HepG2 (cell line): Measurements from ENCODE around the gene CPB2. TPM values are rescaled to one million over a fixed set of nuclear protein-coding genes. Genes with fewer than 3 reads are reported as not detected.

Source experiments
- ATAC-seq: fragments of 200-7000 bp; cut with Tn5 transposase; 3 replicates; pipeline ENCODE4 v1.9.1; 2020; ENCODE audit warnings: mild to moderate bottlenecking, moderate library complexity
- BruUV-seq: library from RNA; stranded (reverse); fragments of 400-500 nt; replicated peaks from 2 replicates; lab custom pipeline; 2021; lab: Mats Ljungman, UMichigan
- CTCF ChIA-PET: fragments of 300-600 bp; formaldehyde crosslinking; extraction: SDS; loops from one replicate; lab custom pipeline; 2021; ENCODE audit warnings: low total read pairs, inconsistent platforms, low intra/inter-chr PET ratio; lab: Yijun Ruan, JAX
- POLR2A ChIA-PET: fragments of 350-600 bp; sonication (Branson Sonifier 250); formaldehyde crosslinking; loops from one replicate; lab custom pipeline; 2020; ENCODE audit warnings: antibody characterized with exemption, inconsistent platforms; lab: Yijun Ruan, JAX
- DNase-seq: peaks from one replicate; pipeline ENCODE4 v3.0.0-alpha.2; 2015; ENCODE audit warnings: low spot score
- FAIRE-seq: peaks from 3 replicates; lab custom pipeline; 2011; peaks lifted over from hg19 to GRCh38; lab: Jason Lieb, UNC
- H2AFZ ChIP-seq: one replicate; pipeline ENCODE4 v1.6.1; 2011; ENCODE audit warnings: low read length, inconsistent platforms
- H3K27ac ChIP-seq: fragments of 300-600 bp; 3 replicates; pipeline ENCODE4 v1.8.0; 2011; ENCODE audit warnings: mixed run types, mild to moderate bottlenecking, mixed read lengths, low read length, inconsistent platforms; ENCODE audit not compliant: insufficient read depth; ENCODE audit errors: extremely low read length
- H3K27me3 ChIP-seq, 2 experiments: fragments of 200-600 bp in 1 of 2; 2 replicates in 1 of 2; 3 replicates in 1 of 2; pipeline versions ENCODE4 v1.6.0 to v1.8.0; 2011; ENCODE audit warnings: low read length in 2 of 2, mild to moderate bottlenecking in 2 of 2, moderate library complexity in 2 of 2, inconsistent platforms in 1 of 2; ENCODE audit not compliant: insufficient read depth in 2 of 2, control insufficient read depth in 1 of 2
- H3K36me3 ChIP-seq, 2 experiments: fragments of 200-600 bp in 1 of 2; replicated peaks in 1 of 2; 2 replicates in 1 of 2; 3 replicates in 1 of 2; pipeline versions ENCODE4 v1.5.1 to v1.8.0; 2011; ENCODE audit warnings: low read length in 2 of 2, inconsistent platforms in 1 of 2; ENCODE audit not compliant: insufficient read depth in 2 of 2, control insufficient read depth in 1 of 2
- H3K4me1 ChIP-seq: 2 replicates; pipeline ENCODE4 v1.5.1; 2012; ENCODE audit warnings: low read length, inconsistent platforms; ENCODE audit not compliant: insufficient read depth
- H3K4me2 ChIP-seq: 2 replicates; pipeline ENCODE4 v1.6.0; 2011; ENCODE audit warnings: low read depth, low read length, inconsistent platforms
- H3K4me3 ChIP-seq, 3 experiments: fragments of 200-600 bp in 1 of 3; sonication (generic), shearing (Covaris generic) in 1 of 3; replicated peaks in 1 of 3; 2 replicates each; pipeline ENCODE4 v1.5.1; 2011 to 2016; ENCODE audit warnings: low read length in 3 of 3, inconsistent platforms in 2 of 3, low read depth in 2 of 3, mild to moderate bottlenecking in 2 of 3, control low read depth in 1 of 3, mixed read lengths in 1 of 3; ENCODE audit not compliant: insufficient read depth in 1 of 3
- H3K79me2 ChIP-seq: one replicate; pipeline ENCODE4 v1.6.1; 2011; ENCODE audit warnings: low read length, inconsistent platforms; ENCODE audit not compliant: insufficient read depth
- H3K9ac ChIP-seq: 2 replicates; pipeline ENCODE4 v1.6.0; 2011; ENCODE audit warnings: mild to moderate bottlenecking, low read depth, low read length, inconsistent platforms; ENCODE audit not compliant: insufficient read depth
- H3K9me3 ChIP-seq: 2 replicates; pipeline ENCODE4 v1.5.1; 2012; ENCODE audit warnings: mild to moderate bottlenecking, low read length
- H4K20me1 ChIP-seq: 2 replicates; pipeline ENCODE4 v1.6.0; 2011; ENCODE audit warnings: inconsistent platforms, mild to moderate bottlenecking, low read length, moderate library complexity; ENCODE audit not compliant: insufficient read depth
- ATF7-NPFF ChIP-seq: sonication (generic); formaldehyde crosslinking; IDR thresholded peaks from 2 replicates; pipeline ENCODE4 v1.8.1; 2023; ENCODE audit warnings: mild to moderate bottlenecking, low read depth, missing genetic modification reagents, moderate library complexity
- CEBPB ChIP-seq: IDR thresholded peaks from 2 replicates; pipeline ENCODE4 v1.6.1; 2011; ENCODE audit warnings: low read depth, low read length, improper control_type of control experiment, borderline replicate concordance
- CHCHD3 ChIP-seq: sonication (generic); formaldehyde crosslinking; IDR thresholded peaks from 2 replicates; pipeline ENCODE4 v1.8.0; 2022; ENCODE audit warnings: mild to moderate bottlenecking, missing genetic modification reagents, moderate library complexity
- KLF16 ChIP-seq, 2 experiments: sonication (generic) in 1 of 2; formaldehyde crosslinking in 1 of 2; IDR thresholded peaks; 2 replicates each; pipeline versions ENCODE4 v1.6.1 to v1.8.0; 2016 to 2023; ENCODE audit warnings: missing genetic modification reagents in 2 of 2, missing compliant biosample characterization in 1 of 2
- MED1 ChIP-seq: sonication (generic); formaldehyde crosslinking; IDR thresholded peaks from 2 replicates; pipeline ENCODE4 v1.4.0; 2020; ENCODE audit warnings: missing genetic modification reagents
- MEIS2 ChIP-seq: sonication (generic); formaldehyde crosslinking; IDR thresholded peaks from 2 replicates; pipeline ENCODE4 v1.9.0; 2021; ENCODE audit warnings: mild to moderate bottlenecking, missing genetic modification reagents
- SALL1 ChIP-seq: sonication (generic); formaldehyde crosslinking; IDR thresholded peaks from 2 replicates; pipeline ENCODE4 v1.8.0; 2022; ENCODE audit warnings: mild to moderate bottlenecking, missing genetic modification reagents
- SOX6 ChIP-seq, 2 experiments: fragments of 450-650 bp in 1 of 2; sonication (generic) in 1 of 2; formaldehyde crosslinking in 1 of 2; IDR thresholded peaks; 2 replicates each; pipeline versions ENCODE4 v1.4.0 to v1.6.1; 2017 to 2020; ENCODE audit warnings: antibody characterized with exemption in 1 of 2, mild to moderate bottlenecking in 1 of 2, missing genetic modification reagents in 1 of 2
- ZBED4 ChIP-seq: sonication (generic); formaldehyde crosslinking; IDR thresholded peaks from 2 replicates; pipeline ENCODE4 v1.4.0; 2020; ENCODE audit warnings: missing genetic modification reagents, borderline replicate concordance
- ZFAT ChIP-seq: sonication (generic); formaldehyde crosslinking; conservative IDR thresholded peaks from 2 replicates; pipeline ENCODE4 v1.8.1; 2023; ENCODE audit warnings: missing genetic modification reagents, inconsistent platforms
- ZNF230 ChIP-seq: sonication (generic); formaldehyde crosslinking; IDR thresholded peaks from 2 replicates; pipeline ENCODE4 v1.4.0; 2020; ENCODE audit warnings: mild to moderate bottlenecking, missing genetic modification reagents
- ZNF274 ChIP-seq: sonication (generic); formaldehyde crosslinking; IDR thresholded peaks from 2 replicates; pipeline ENCODE4 v1.5.1; 2020; ENCODE audit warnings: mild to moderate bottlenecking, missing genetic modification reagents
- ZNF772 ChIP-seq: sonication (generic); formaldehyde crosslinking; IDR thresholded peaks from 2 replicates; pipeline ENCODE4 v1.5.0; 2020; ENCODE audit warnings: mild to moderate bottlenecking, missing genetic modification reagents
- WGBS: methylation state at CpG from one replicate; pipeline ENCODE4 v1.1.6; 2017; ENCODE audit warnings: low lambda C conversion rate; 5-methylcytosine and 5-hydroxymethylcytosine counted together
- in situ Hi-C: cut with HindIII; loops from 2 replicates; pipeline ENCODE4 v1.10.0; 2017; ENCODE audit warnings: low pct_unique_long_range_greater_than_20kb; ENCODE audit not compliant: extremely low pct_ligation_motif_present
- intact Hi-C: fragments of 100-400 bp; cut with micrococcal nuclease; formaldehyde crosslinking; loops from one replicate; pipeline ENCODE4 v1.10.0; 2022; ENCODE audit not compliant: unreplicated experiment
- polyA plus RNA-seq, 8 experiments: library from polyadenylated mRNA; depleted of rRNA in 3 of 8; stranded (reverse) in 7 of 8; unstranded in 1 of 8; fragments of >200 nt; fragmentation: Illumina TruSeq in 4 of 8; extraction: Trizol in 4 of 8; gene quantifications; 2 replicates each; pipeline versions ENCODE4 v1.2.1 to v1.2.3, GENCODE V29; 2011 to 2016; ENCODE audit warnings: low read depth in 4 of 8, missing spikeins in 1 of 8, mixed read lengths in 1 of 8; ENCODE audit not compliant: insufficient read depth in 1 of 8
- total RNA-seq, 5 experiments: library from RNA; depleted of rRNA; stranded (reverse); fragments of >200 nt; fragmentation: Illumina TruSeq; extraction: Trizol; gene quantifications; 2 replicates each; pipeline ENCODE4 v1.2.3, GENCODE V29; 2016; ENCODE audit warnings: low read depth in 1 of 5
- TF ChIP-seq, protein P1 (sequence below): IDR thresholded peaks from 2 replicates; pipeline ENCODE4 v1.6.1; 2012; ENCODE audit warnings: low read depth, low read length, improper control_type of control experiment
- TF ChIP-seq, protein P2 (sequence below): sonication (generic); formaldehyde crosslinking; IDR thresholded peaks from 2 replicates; pipeline ENCODE4 v1.4.0; 2020; ENCODE audit warnings: missing genetic modification reagents

The CPB2 gene
- total and polyA plus RNA-seq, 2 of the 13 experiments (the other 11 are each of a cell fraction or from before 2014, with no cell fraction given): 125 to 140 TPM

GRCh38 chr13:46015366-46015765 is 89.5 kb downstream of the CPB2 start:
- no peak overlapping the region for H3K9ac ChIP-seq
- TF ChIP-seq ZNF772 (CRISPR knock-in tag) (no peak), ATF7-NPFF (CRISPR knock-in tag) (no peak), CHCHD3 (CRISPR knock-in tag) (no peak), MED1 (CRISPR knock-in tag) (no peak), ZFAT (CRISPR knock-in tag) (no peak), KLF16 (CRISPR knock-in tag; IDR thresholded peaks at IDR 0.05) (no peak), ZBED4 (no peak), ZNF274 (CRISPR knock-in tag) (no peak), SALL1 (CRISPR knock-in tag) (no peak), MEIS2 (CRISPR knock-in tag) (no peak), ZNF230 (CRISPR knock-in tag) (no peak), SOX6 (IDR thresholded peaks at IDR 0.05) (no peak), SOX6 (CRISPR knock-in tag; IDR thresholded peaks at IDR 0.05) (no peak), CEBPB (no peak)
- TF ChIP-seq, protein P1, sequence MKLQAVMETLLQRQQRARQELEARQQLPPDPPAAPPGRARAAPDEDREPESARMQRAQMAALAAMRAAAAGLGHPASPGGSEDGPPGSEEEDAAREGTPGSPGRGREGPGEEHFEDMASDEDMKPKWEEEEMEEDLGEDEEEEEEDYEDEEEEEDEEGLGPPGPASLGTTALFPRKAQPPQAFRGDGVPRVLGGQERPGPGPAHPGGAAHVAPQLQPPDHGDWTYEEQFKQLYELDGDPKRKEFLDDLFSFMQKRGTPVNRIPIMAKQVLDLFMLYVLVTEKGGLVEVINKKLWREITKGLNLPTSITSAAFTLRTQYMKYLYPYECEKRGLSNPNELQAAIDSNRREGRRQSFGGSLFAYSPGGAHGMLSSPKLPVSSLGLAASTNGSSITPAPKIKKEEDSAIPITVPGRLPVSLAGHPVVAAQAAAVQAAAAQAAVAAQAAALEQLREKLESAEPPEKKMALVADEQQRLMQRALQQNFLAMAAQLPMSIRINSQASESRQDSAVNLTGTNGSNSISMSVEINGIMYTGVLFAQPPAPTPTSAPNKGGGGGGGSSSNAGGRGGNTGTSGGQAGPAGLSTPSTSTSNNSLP: no peak
- TF ChIP-seq, protein P2, sequence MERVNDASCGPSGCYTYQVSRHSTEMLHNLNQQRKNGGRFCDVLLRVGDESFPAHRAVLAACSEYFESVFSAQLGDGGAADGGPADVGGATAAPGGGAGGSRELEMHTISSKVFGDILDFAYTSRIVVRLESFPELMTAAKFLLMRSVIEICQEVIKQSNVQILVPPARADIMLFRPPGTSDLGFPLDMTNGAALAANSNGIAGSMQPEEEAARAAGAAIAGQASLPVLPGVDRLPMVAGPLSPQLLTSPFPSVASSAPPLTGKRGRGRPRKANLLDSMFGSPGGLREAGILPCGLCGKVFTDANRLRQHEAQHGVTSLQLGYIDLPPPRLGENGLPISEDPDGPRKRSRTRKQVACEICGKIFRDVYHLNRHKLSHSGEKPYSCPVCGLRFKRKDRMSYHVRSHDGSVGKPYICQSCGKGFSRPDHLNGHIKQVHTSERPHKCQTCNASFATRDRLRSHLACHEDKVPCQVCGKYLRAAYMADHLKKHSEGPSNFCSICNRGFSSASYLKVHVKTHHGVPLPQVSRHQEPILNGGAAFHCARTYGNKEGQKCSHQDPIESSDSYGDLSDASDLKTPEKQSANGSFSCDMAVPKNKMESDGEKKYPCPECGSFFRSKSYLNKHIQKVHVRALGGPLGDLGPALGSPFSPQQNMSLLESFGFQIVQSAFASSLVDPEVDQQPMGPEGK (CRISPR knock-in tag): no peak
- H3K36me3 ChIP-seq: peaks cover 6 to 41% of the 10 kb centered on the region in 2 experiments
- BruUV-seq: TSS peak; percentile 18
- H3K4me2 ChIP-seq: no peak overlapping the region
- no peak overlapping the region for H3K27ac ChIP-seq
- no peak for ATAC-seq
- H2AFZ ChIP-seq: no peak overlapping the region
- no peak overlapping the region for H3K4me3 ChIP-seq
- POLR2A ChIA-PET: no interaction called here
- WGBS: 97% methylated on average over 3 of the region's 3 CpGs
- no peaks in the 10 kb centered on the region for H3K9me3 ChIP-seq
- in situ Hi-C loops: no loop called here
- DNase-seq: no peak
- H3K27me3 ChIP-seq: no peaks in the 10 kb centered on the region
- H3K4me1 ChIP-seq: no peaks in the 10 kb centered on the region
- no peaks in the 10 kb centered on the region for H3K79me2 ChIP-seq
- H4K20me1 ChIP-seq: no peaks in the 10 kb centered on the region
- FAIRE-seq: no peak
- intact Hi-C loops: no loop called here
- CTCF ChIA-PET: no interaction called here
